Measurements from ENCODE around the gene RPS6KA2. TPM values are rescaled to one million over a fixed set of nuclear protein-coding genes. Genes with fewer than 3 reads are reported as not detected.

The RPS6KA2 gene
- total and polyA plus RNA-seq, 2 experiments from 2014 or later: 12.5 to 25.3 TPM

GRCh38 chr6:166662690-166663089 lies 35.6 kb upstream of the RPS6KA2 start:
- Histone ChIP-seq H3K79me2 (replicated peaks; ENCODE audit: insufficient read depth) (no peaks in the 10 kb centered on the region), H4K20me1 (replicated peaks; ENCODE audit: insufficient read depth) (no peaks in the 10 kb centered on the region; the same call in 1 of the 2 replicates), H3K36me3 (ENCODE audit: insufficient read depth) (no peaks in the 10 kb centered on the region), H3F3A (replicated peaks; ENCODE audit: low read depth) (no peaks in the 10 kb centered on the region), H3K4me3 (no peak overlapping the region), H3K27ac (ENCODE audit: low read depth) (no peak overlapping the region), H3K9me2 (ENCODE audit: insufficient read depth) (no peaks in the 10 kb centered on the region), H2AFZ (no peak overlapping the region), H3K27me3 (ENCODE audit: insufficient read depth) (no peaks in the 10 kb centered on the region), H3K4me2 (no peak overlapping the region), H3K4me1 (ENCODE audit: insufficient read depth) (peaks cover 5% of the 10 kb centered on the region; the same call in 1 of the 2 replicates)
- Mint-ChIP-seq H3K36me3 (ENCODE audit: low read depth) (no peaks in the 10 kb centered on the region), H3K9me3 (no peaks in the 10 kb centered on the region), H3K27me3 (ENCODE audit: insufficient read depth, low read depth, poor library complexity) (peaks cover 7% of the 10 kb centered on the region), H3K4me1 (peaks cover 11% of the 10 kb centered on the region; the same call in 2 of the 3 replicates), H3K27ac (no peak overlapping the region), H3K4me3 (no peak overlapping the region)
- no peak for ATAC-seq
- no peak for DNase-seq (ENCODE audit: low spot score)
- no peak for TF ChIP-seq EZH2phosphoT487 (IDR thresholded peaks at IDR 0.05; ENCODE audit: unreplicated experiment)
- no peak for TF ChIP-seq EZH2 (IDR thresholded peaks at IDR 0.05; ENCODE audit: low read depth, unreplicated experiment)
- no peak for TF ChIP-seq ZNF114 (CRISPR knock-in tag; IDR thresholded peaks at IDR 0.05)
- TF ChIP-seq POLR2AphosphoS5 (IDR thresholded peaks at IDR 0.05; ENCODE audit: low read depth): no peak
- no peak for TF ChIP-seq JUNB (IDR thresholded peaks at IDR 0.05; ENCODE audit: unreplicated experiment)
- no peak for TF ChIP-seq STAT1 (IDR thresholded peaks at IDR 0.05; ENCODE audit: unreplicated experiment)
- no peak for TF ChIP-seq CREB1 (CRISPR knock-in tag; IDR thresholded peaks at IDR 0.05; ENCODE audit: low read depth)
- TF ChIP-seq CTCF (conservative IDR thresholded peaks at IDR 0.05; ENCODE audit: low read depth in 2 of 2): no peak; a peak in 1 of 4 replicates
- TF ChIP-seq NANOG (IDR thresholded peaks at IDR 0.05; ENCODE audit: borderline replicate concordance): no peak
- no peak for TF ChIP-seq REST (IDR thresholded peaks at IDR 0.05; ENCODE audit: unreplicated experiment)
- TF ChIP-seq ETS1 (IDR thresholded peaks at IDR 0.05): no peak
- TF ChIP-seq ZNF462 (CRISPR knock-in tag; IDR thresholded peaks at IDR 0.05): no peak
- TF ChIP-seq ZNF331 (CRISPR knock-in tag; IDR thresholded peaks at IDR 0.05; ENCODE audit: low read depth): no peak
